Mucosa of gallbladder (tissue), 1 donor: Measurements from ENCODE around the gene RNF26. TPM values are rescaled to one million over a fixed set of nuclear protein-coding genes. Genes with fewer than 3 reads are reported as not detected.

Source experiments
- DNase-seq: peaks from one replicate; pipeline ENCODE4 v3.0.0-alpha.2; 2020; ENCODE audit warnings: low spot score
- total RNA-seq: library from RNA; stranded (reverse); gene quantifications from one replicate; pipeline ENCODE4 v1.2.1, GENCODE V29; 2021
- donor health status: DM: no; HTN: no; CAD: no.

RNF26 gene
- total RNA-seq, 1 donor from 2014 or later = 36.4 TPM

DNA sequence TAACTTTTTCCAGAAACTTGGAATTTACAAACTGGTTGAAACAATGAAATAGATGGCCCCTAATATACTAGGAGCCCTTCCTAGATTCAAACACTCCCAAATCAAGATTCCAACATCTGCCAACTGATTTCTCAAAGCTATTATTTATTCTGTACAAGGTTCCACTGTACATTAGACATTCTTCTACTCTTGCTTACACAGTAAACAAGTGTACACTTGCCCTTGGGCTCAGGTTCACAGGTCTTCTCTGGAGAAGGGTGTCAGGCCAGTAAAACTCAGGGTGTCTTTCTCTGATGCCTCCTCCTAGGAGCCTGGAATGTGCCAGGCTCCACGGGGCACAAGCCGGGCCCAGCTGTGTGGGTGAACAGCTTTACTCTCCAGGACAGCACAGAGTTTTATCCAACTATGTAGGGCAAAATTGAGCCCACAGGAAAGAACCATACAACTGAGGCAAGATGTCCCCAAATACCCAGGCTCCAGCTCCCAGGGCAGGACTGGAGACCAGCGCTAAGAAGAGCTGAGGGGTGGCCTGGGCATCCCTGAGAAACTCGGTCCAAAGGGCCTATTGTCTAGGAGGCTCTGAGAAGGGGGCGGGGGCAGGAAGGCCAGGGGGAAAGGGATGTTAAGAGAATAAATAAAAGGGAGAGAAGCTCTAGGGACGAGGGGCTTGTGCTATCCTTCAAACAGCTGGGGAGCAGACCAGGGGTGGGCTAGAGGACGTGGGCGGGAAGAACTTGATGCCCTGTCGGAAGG lies 20.9 kb downstream of the RNF26 start:
- DNase-seq = no peak

GRCh38 chr11:119356349-119357031 lies 22.2 kb downstream of the RNF26 start:
- DNase-seq = peak; percentile 85

GRCh38 chr11:119357074-119357473 lies 22.7 kb downstream of the RNF26 start:
- no peak for DNase-seq

- no peak for DNase-seq
Measured at GRCh38 chr11:119359365-119360214, 25.3 kb downstream of the RNF26 start.

DNA sequence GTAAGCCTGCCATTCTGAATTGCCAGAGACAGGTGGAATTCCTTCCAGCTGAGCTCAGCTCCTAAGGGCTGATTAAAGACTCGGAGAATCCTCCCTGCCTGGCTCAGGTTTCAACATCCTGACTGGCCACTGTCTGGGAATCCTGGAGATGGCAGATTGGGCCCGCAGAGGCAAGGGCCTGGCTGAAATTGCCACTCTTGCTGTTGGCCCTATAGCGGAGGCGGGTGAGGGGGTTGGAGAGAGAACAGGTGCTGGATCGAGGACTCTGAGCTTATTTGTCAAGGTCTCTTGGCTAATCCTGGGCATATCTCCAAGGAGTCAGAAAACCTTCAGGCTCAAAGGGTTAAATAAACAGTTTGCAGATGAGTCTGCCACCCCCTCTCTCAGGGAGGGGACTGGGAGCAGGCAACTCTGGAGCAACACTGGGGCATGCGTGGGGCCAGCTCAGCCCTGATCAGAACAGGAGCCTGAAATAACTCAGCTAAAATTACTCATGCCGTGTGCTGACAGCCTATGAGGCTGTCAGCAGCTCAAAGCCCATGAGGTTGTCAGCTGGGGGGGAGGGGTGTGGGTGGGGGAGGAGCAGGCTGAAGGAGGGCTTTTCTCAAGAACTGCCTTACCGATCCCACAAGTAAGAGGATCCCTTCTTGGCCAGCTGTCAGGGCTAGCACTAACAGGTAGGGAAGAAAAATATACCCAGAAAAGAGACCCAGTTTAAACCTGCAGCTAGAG lies 26.9 kb downstream of the RNF26 start:
- DNase-seq = no peak

GRCh38 chr11:119361941-119362725 lies 27.8 kb downstream of the RNF26 start:
- DNase-seq = no peak

GRCh38 chr11:119362741-119363080 lies 28.4 kb downstream of the RNF26 start:
- no peak for DNase-seq

- no peak for DNase-seq
Measured at GRCh38 chr11:119363081-119363850, 28.9 kb downstream of the RNF26 start.

DNA sequence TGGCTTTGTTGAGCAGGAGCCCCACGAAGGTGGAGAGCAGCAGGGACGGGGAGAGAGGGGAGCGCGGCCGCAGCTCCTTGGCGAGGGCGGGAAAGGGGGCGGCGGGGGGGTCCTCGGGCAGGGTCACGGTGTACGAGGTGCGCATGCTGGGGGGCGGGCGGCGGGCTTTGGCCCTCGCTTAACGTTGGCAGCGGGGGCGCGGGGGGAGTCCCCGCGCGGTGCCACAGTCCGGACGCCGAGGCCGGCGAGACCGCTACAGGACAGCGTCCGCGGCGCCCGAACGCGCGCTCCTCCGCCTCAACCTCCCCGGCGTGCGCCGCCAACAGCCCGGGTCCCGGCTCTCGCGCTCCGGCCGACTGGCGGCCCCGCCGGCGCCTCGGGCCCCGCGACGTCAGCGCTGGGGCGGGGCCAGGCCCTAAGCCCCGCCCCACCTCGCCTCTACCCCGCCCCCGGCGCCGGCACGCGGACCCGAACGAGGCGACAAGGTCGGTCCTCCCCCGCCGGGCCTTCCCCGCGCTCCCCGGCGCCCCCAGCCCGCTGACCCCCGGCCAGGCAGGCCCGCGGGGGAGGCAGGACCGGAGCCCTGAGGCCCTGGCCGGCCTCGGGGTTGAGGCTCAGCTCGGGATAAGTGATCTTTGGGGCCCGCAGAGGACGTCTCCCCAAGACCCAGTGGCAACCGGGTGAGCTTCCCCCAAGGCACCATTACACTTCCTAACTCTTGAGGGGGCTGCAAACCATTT lies 29.7 kb downstream of the RNF26 start:
- DNase-seq = peak; percentile 56

DNA sequence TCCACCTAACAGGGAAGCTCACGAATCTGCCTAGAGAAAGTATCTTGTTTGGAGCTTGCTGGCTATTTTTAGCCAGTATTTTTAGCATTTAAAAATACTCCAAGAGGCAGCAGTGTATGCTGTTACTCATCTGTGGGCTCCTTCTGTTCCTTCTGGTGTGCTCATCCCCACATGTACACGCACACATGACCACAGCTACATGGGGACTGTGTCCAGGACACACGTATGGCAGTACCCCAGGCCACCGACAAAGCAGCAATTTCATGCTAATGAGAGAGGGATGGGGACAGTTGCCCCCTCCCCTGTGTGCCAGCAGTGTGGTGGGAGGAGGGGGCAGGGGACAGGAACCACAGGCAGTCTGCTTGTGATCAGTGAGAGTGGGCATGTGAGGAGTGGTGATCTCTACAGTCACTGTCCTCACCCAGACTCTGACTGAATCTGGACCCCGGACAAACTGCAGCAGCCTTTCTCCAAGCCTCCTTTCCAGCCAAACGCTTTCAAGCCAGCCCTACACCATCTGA lies 30.8 kb downstream of the RNF26 start:
- DNase-seq = no peak

- no peak for DNase-seq
Measured at GRCh38 chr11:119366690-119367620, 32.6 kb downstream of the RNF26 start.

GRCh38 chr11:119367661-119368120 lies 33.4 kb downstream of the RNF26 start:
- DNase-seq = no peak

GRCh38 chr11:119368121-119369034 lies 34.1 kb downstream of the RNF26 start:
- DNase-seq = peak; percentile 84

- DNase-seq = peak; percentile 74
Measured at GRCh38 chr11:119369132-119369925, 35.0 kb downstream of the RNF26 start.

DNA sequence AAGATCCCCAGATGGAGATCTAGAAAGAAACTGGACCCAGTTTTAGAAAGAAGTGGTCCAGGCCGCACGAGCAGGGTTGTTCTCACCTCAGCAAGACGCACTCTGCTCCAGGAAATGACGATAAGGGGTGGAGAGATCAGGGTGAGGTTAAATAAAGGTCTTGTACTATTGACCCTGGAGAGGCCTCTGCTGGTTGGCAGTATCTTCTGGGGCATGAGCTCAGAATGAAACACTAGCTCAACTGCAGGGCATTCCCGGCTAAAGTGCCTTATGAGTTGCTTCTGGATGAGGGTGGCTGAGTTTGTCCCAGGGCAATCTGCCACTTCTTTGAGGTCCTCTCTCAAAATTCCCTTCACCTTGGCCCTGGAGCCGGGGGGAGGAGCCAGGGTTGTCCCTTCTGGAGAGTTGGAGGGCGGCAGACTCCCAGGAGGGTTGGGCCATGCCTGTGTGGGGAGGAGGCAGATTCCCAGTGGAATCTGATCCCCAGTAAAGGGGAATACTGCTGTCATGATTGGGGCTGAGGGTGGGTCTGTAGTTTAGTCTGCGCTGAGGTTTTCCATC lies 36.2 kb downstream of the RNF26 start:
- no peak for DNase-seq
